HepG2 (cell line): ENCODE results near the gene NARF. TPM values are rescaled to one million over a fixed set of nuclear protein-coding genes. Genes with fewer than 3 reads are reported as not detected.
A peak's percentile ranks its signal among the peaks of the same experiment; 100 is the strongest.

Experiments
- BRD4 ChIP-seq: sonication (generic); formaldehyde crosslinking; IDR thresholded peaks from 2 replicates; pipeline ENCODE4 v1.4.0; 2020; ENCODE audit warnings: missing genetic modification reagents
- FLYWCH1 ChIP-seq: sonication (generic); formaldehyde crosslinking; IDR thresholded peaks from 2 replicates; pipeline ENCODE4 v1.8.1; 2023; ENCODE audit warnings: mild to moderate bottlenecking, missing genetic modification reagents
- HHEX ChIP-seq: IDR thresholded peaks from 2 replicates; pipeline ENCODE4 v1.6.1; 2016; ENCODE audit warnings: control low read depth
- HIVEP1 ChIP-seq: sonication (generic); formaldehyde crosslinking; IDR thresholded peaks from 2 replicates; pipeline ENCODE4 v1.4.0; 2020; ENCODE audit warnings: mild to moderate bottlenecking, missing genetic modification reagents
- HOXD1 ChIP-seq: sonication (generic); formaldehyde crosslinking; IDR thresholded peaks from 2 replicates; pipeline ENCODE4 v1.5.0; 2020; ENCODE audit warnings: missing genetic modification reagents
- KDM2A ChIP-seq: sonication (generic); formaldehyde crosslinking; IDR thresholded peaks from 2 replicates; pipeline ENCODE4 v1.4.0; 2020; ENCODE audit warnings: low read depth, missing genetic modification reagents, borderline replicate concordance
- MEF2D ChIP-seq: sonication (generic); formaldehyde crosslinking; IDR thresholded peaks from 2 replicates; pipeline ENCODE4 v1.5.1; 2020; ENCODE audit warnings: mild to moderate bottlenecking, missing genetic modification reagents
- NRL ChIP-seq: sonication (generic); formaldehyde crosslinking; IDR thresholded peaks from 2 replicates; pipeline ENCODE4 v1.5.0; 2020; ENCODE audit warnings: missing genetic modification reagents, mild to moderate bottlenecking, moderate library complexity, borderline replicate concordance
- PHF20 ChIP-seq: sonication (generic); formaldehyde crosslinking; IDR thresholded peaks from 2 replicates; pipeline ENCODE4 v1.5.0; 2020; ENCODE audit warnings: mild to moderate bottlenecking, missing genetic modification reagents
- RCOR2 ChIP-seq: IDR thresholded peaks from 2 replicates; pipeline ENCODE4 v1.6.1; 2016; ENCODE audit warnings: missing biosample characterization, missing genetic modification reagents
- SNAI1 ChIP-seq: sonication (generic); formaldehyde crosslinking; IDR thresholded peaks from 2 replicates; pipeline ENCODE4 v1.5.0; 2020; ENCODE audit warnings: mild to moderate bottlenecking, missing genetic modification reagents, borderline replicate concordance
- SNAPC2 ChIP-seq: sonication (generic); formaldehyde crosslinking; IDR thresholded peaks from 2 replicates; pipeline ENCODE4 v1.8.1; 2022; ENCODE audit warnings: mild to moderate bottlenecking, missing genetic modification reagents
- TARDBP ChIP-seq: sonication (generic); formaldehyde crosslinking; IDR thresholded peaks from 2 replicates; pipeline ENCODE4 v1.8.0; 2022; ENCODE audit warnings: mild to moderate bottlenecking, missing genetic modification reagents
- TFE3 ChIP-seq: IDR thresholded peaks from 2 replicates; pipeline ENCODE4 v1.6.1; 2016
- THRA ChIP-seq: sonication (generic); formaldehyde crosslinking; IDR thresholded peaks from 2 replicates; pipeline ENCODE4 v1.4.0; 2020; ENCODE audit warnings: missing genetic modification reagents, borderline replicate concordance
- THYN1 ChIP-seq: sonication (generic); formaldehyde crosslinking; IDR thresholded peaks from 2 replicates; pipeline ENCODE4 v1.8.1; 2023; ENCODE audit warnings: low read depth, mild to moderate bottlenecking, moderate library complexity, missing genetic modification reagents, borderline replicate concordance
- TOPORS ChIP-seq: sonication (generic); formaldehyde crosslinking; IDR thresholded peaks from 2 replicates; pipeline ENCODE4 v1.8.0; 2023; ENCODE audit warnings: mild to moderate bottlenecking, missing genetic modification reagents
- ZC3H13 ChIP-seq: sonication (generic); formaldehyde crosslinking; IDR thresholded peaks from 2 replicates; pipeline ENCODE4 v1.8.1; 2023; ENCODE audit warnings: mild to moderate bottlenecking, missing genetic modification reagents, moderate library complexity
- ZKSCAN5 ChIP-seq: sonication (generic); formaldehyde crosslinking; IDR thresholded peaks from 2 replicates; pipeline ENCODE4 v1.5.1; 2020; ENCODE audit warnings: mild to moderate bottlenecking, missing genetic modification reagents
- ZNF20 ChIP-seq: sonication (generic); formaldehyde crosslinking; IDR thresholded peaks from 2 replicates; pipeline ENCODE4 v1.4.0; 2020; ENCODE audit warnings: mild to moderate bottlenecking, moderate library complexity, missing genetic modification reagents
- ZNF205 ChIP-seq: IDR thresholded peaks from 2 replicates; pipeline ENCODE4 v1.6.1; 2018; ENCODE audit warnings: missing biosample characterization, missing genetic modification reagents
- ZNF335 ChIP-seq: sonication (generic); formaldehyde crosslinking; IDR thresholded peaks from 2 replicates; pipeline ENCODE4 v1.4.0; 2020; ENCODE audit warnings: missing genetic modification reagents
- ZNF577 ChIP-seq: sonication (generic); formaldehyde crosslinking; IDR thresholded peaks from 2 replicates; pipeline ENCODE4 v1.4.0; 2020; ENCODE audit warnings: mild to moderate bottlenecking, low read depth, missing genetic modification reagents, borderline replicate concordance
- ZNF629 ChIP-seq: sonication (generic); formaldehyde crosslinking; conservative IDR thresholded peaks from 2 replicates; pipeline ENCODE4 v1.5.0; 2020; ENCODE audit warnings: missing genetic modification reagents
- ZNF740 ChIP-seq: sonication (generic); formaldehyde crosslinking; IDR thresholded peaks from 2 replicates; pipeline ENCODE4 v1.4.0; 2020; ENCODE audit warnings: missing genetic modification reagents
- ZNF839 ChIP-seq: sonication (generic); formaldehyde crosslinking; IDR thresholded peaks from 2 replicates; pipeline ENCODE4 v1.4.0; 2020; ENCODE audit warnings: missing genetic modification reagents, mild to moderate bottlenecking, borderline replicate concordance
- polyA plus RNA-seq, 8 experiments: library from polyadenylated mRNA; depleted of rRNA in 3 of 8; stranded (reverse) in 7 of 8; unstranded in 1 of 8; fragments of >200 nt; fragmentation: Illumina TruSeq in 4 of 8; extraction: Trizol in 4 of 8; gene quantifications; 2 replicates each; pipeline versions ENCODE4 v1.2.1 to v1.2.3, GENCODE V29; 2011 to 2016; ENCODE audit warnings: low read depth in 4 of 8, missing spikeins in 1 of 8, mixed read lengths in 1 of 8; ENCODE audit not compliant: insufficient read depth in 1 of 8
- total RNA-seq, 5 experiments: library from RNA; depleted of rRNA; stranded (reverse); fragments of >200 nt; fragmentation: Illumina TruSeq; extraction: Trizol; gene quantifications; 2 replicates each; pipeline ENCODE4 v1.2.3, GENCODE V29; 2016; ENCODE audit warnings: low read depth in 1 of 5

Gene NARF
- total and polyA plus RNA-seq, 2 of the 13 experiments (the other 11 are each of a cell fraction or from before 2014, with no cell fraction given), result 61.1 to 144 TPM

GRCh38 chr17:82458179-82458884, at the start of gene NARF (continued):
- no peak for TF ChIP-seq MEF2D (CRISPR knock-in tag)
- TF ChIP-seq HHEX (CRISPR knock-in tag), result no peak
- peak; percentile 49 for TF ChIP-seq THRA (CRISPR knock-in tag)
- peak; percentile 71 for TF ChIP-seq HIVEP1 (CRISPR knock-in tag)
- no peak for TF ChIP-seq ZKSCAN5 (CRISPR knock-in tag)
- TF ChIP-seq TFE3, result peak; percentile 13; the same call in 1 of the 2 replicates
- peak; percentile 82 for TF ChIP-seq KDM2A (CRISPR knock-in tag)
- TF ChIP-seq ZNF629, result peak; percentile 38; the same call in 1 of the 2 replicates
- no peak; the same call in 1 of the 2 replicates for TF ChIP-seq SNAPC2
- peak; percentile 97 for TF ChIP-seq NRL (CRISPR knock-in tag)
- peak; percentile 91 for TF ChIP-seq BRD4 (CRISPR knock-in tag)
- TF ChIP-seq ZNF839 (CRISPR knock-in tag), result peak; percentile 66; the same call in 1 of the 2 replicates
- TF ChIP-seq TARDBP, result peak; percentile 82
- TF ChIP-seq ZNF205 (CRISPR knock-in tag), result peak; percentile 84; the same call in 1 of the 2 replicates
- TF ChIP-seq ZNF20 (CRISPR knock-in tag), result peak; percentile 96
- peak; percentile 44; the same call in 1 of the 2 replicates for TF ChIP-seq TOPORS (CRISPR knock-in tag)
- TF ChIP-seq ZC3H13 (CRISPR knock-in tag), result peak; percentile 42; the same call in 1 of the 2 replicates
- TF ChIP-seq FLYWCH1 (CRISPR knock-in tag), result no peak
- TF ChIP-seq ZNF335 (CRISPR knock-in tag), result no peak; the same call in 1 of the 2 replicates
- no peak for TF ChIP-seq RCOR2
- TF ChIP-seq PHF20 (CRISPR knock-in tag), result peak; percentile 86
- TF ChIP-seq ZNF740 (CRISPR knock-in tag), result no peak; the same call in none of the 2 replicates
- peak; percentile 76; the same call in 1 of the 2 replicates for TF ChIP-seq THYN1 (CRISPR knock-in tag)
- no peak for TF ChIP-seq SNAI1 (CRISPR knock-in tag)
- TF ChIP-seq ZNF577 (CRISPR knock-in tag), result no peak
- peak; percentile 64; the same call in 1 of the 2 replicates for TF ChIP-seq HOXD1 (CRISPR knock-in tag)
